Lower lobe of right lung (tissue), 2 donors: ENCODE results near the gene GAGE13. TPM values are rescaled to one million over a fixed set of nuclear protein-coding genes. Genes with fewer than 3 reads are reported as not detected.
"Not testable (repeated sequence)": the region's sequence is repeated elsewhere in the genome, so short reads cannot be mapped to it uniquely, and the experiment has no call there.

Experiments
- ATAC-seq, 2 donors: fragments of 200-7000 bp; cut with Tn5 transposase; one replicate each; pipeline ENCODE4 v1.9.1; 2020 to 2022; ENCODE audit warnings: mild to moderate bottlenecking in 2 of 2, moderate library complexity in 2 of 2
- DNase-seq: peaks from one replicate; pipeline ENCODE4 v3.0.0-alpha.2; 2020
- H3K27ac ChIP-seq: fragments of 200-600 bp; one replicate; pipeline ENCODE4 v1.8.0; 2022
- H3K27me3 ChIP-seq: fragments of 200-600 bp; one replicate; pipeline ENCODE4 v1.8.0; 2022; ENCODE audit warnings: low read depth
- H3K36me3 ChIP-seq: fragments of 200-600 bp; one replicate; pipeline ENCODE4 v1.8.0; 2022; ENCODE audit warnings: mild to moderate bottlenecking
- H3K4me1 ChIP-seq: fragments of 200-600 bp; one replicate; pipeline ENCODE4 v1.8.0; 2022
- H3K4me3 ChIP-seq: fragments of 200-600 bp; one replicate; pipeline ENCODE4 v1.8.0; 2022; ENCODE audit warnings: mild to moderate bottlenecking
- H3K9me3 ChIP-seq: fragments of 200-600 bp; one replicate; pipeline ENCODE4 v1.8.0; 2022
- CTCF ChIP-seq: fragments of 200-600 bp; IDR thresholded peaks from one replicate; pipeline ENCODE4 v1.8.0; 2022; ENCODE audit warnings: antibody characterized with exemption, mild to moderate bottlenecking
- intact Hi-C: fragments of 100-400 bp; cut with DNase I; formaldehyde crosslinking; loops from one replicate; pipeline ENCODE4 v1.11.0; 2022
- long read RNA-seq: library from polyadenylated mRNA; unstranded; transcript quantifications from one replicate; pipeline ENCODE4 v2.0.0, GENCODE V29; 2021
- total RNA-seq: library from RNA; stranded (reverse); fragmentation: NEBNext Ultra II Directional; extraction: Animal tissue kit (Norgen Biotek cat#: 25700); gene quantifications from one replicate; pipeline ENCODE4 v1.2.1, GENCODE V29; 2021
- donor health status: DM: no; HTN: yes; CAD: no; lungs with severe emphysema.

Gene GAGE13
- not detected for total RNA-seq
- long read RNA-seq: 0 reads

GRCh38 chrX:49331282-49331681 lies at the start of gene GAGE13:
Gene GAGE13, plus strand, starts transcription at chrX:49331582. Its CDS starts 1,156 bp downstream, at chrX:49332738.
- H3K9me3 ChIP-seq: not testable (repeated sequence)

GRCh38 chrX:49282647-49283011 lies 48.8 kb upstream of the GAGE13 start:
- H3K36me3 ChIP-seq: no peaks in the 10 kb centered on the region
- no peak for TF ChIP-seq CTCF
- H3K9me3 ChIP-seq: no peaks in the 10 kb centered on the region
- H3K4me3 ChIP-seq: no peak overlapping the region
- no peak for DNase-seq
- no peak overlapping the region for H3K27ac ChIP-seq
- H3K4me1 ChIP-seq: no peaks in the 10 kb centered on the region
- no peak for ATAC-seq
- intact Hi-C loops: no loop called here
- no peaks in the 10 kb centered on the region for H3K27me3 ChIP-seq

More at GRCh38 chrX:49331282-49331681, at the start of gene GAGE13:
- H3K27ac ChIP-seq, ATAC-seq, H3K27me3 ChIP-seq, H3K4me1 ChIP-seq, intact Hi-C loops, H3K36me3 ChIP-seq, DNase-seq, H3K4me3 ChIP-seq: not testable (repeated sequence)

DNA sequence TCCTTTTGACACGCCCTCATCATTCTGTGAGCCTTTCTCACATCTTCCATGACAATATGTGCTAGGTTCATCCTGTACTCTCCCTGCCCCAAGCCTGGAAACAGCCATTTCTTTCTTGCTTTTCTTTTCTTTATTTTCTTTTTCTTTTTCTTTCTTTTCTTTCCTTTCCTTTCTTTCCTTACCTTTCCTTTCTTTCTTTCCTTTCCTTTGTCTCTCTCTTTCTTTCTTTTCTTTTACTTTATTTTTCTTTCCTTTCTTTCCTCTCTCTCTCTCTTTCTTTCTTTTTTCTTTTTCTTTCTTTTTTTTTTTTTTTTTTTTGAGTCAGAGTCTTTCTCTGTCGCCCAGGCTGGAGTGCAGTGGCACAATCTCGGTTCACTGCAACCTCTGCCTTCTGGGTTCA lies 47.2 kb upstream of the GAGE13 start:
- intact Hi-C loops: no loop called here
- no peak for TF ChIP-seq CTCF

GRCh38 chrX:49286136-49286535 lies 45.2 kb upstream of the GAGE13 start:
- ATAC-seq: no peak
- no peak for DNase-seq

More for the DNA sequence above, 47.2 kb upstream of the GAGE13 start:
- Histone ChIP-seq H3K4me1 (no peaks in the 10 kb centered on the region), H3K36me3 (no peaks in the 10 kb centered on the region), H3K27ac (no peak overlapping the region), H3K27me3 (no peaks in the 10 kb centered on the region), H3K9me3 (no peaks in the 10 kb centered on the region), H3K4me3 (no peak overlapping the region)
- no peak for DNase-seq
- ATAC-seq: no peak

DNA sequence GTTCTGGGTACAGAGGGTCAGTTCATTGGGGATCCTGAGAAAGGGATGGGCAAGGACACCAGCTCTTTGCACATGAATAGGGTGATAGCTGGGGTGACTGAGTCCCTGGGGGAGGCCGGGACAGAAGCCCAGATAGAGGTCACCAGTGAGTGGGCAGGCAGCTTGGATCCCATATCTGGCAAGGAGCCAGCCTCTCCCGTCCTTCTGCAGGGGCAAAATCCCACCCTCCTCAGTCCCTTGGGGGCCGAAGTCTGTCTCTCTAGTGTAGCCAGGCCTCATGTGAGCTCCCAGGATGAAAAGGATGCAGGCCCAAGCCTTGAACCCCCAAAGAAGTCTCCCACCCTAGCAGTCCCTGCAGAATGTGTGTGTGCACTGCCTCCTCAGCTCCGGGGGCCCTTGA lies 44.8 kb upstream of the GAGE13 start:
- H3K36me3 ChIP-seq: no peaks in the 10 kb centered on the region
- no peak for TF ChIP-seq CTCF
- no peak overlapping the region for H3K27ac ChIP-seq
- DNase-seq: no peak
- H3K9me3 ChIP-seq: no peaks in the 10 kb centered on the region
- no peak overlapping the region for H3K4me3 ChIP-seq
- no peaks in the 10 kb centered on the region for H3K27me3 ChIP-seq
- intact Hi-C loops: no loop called here
- H3K4me1 ChIP-seq: no peaks in the 10 kb centered on the region
- ATAC-seq: no peak

More at GRCh38 chrX:49286136-49286535, 45.2 kb upstream of the GAGE13 start:
- H3K36me3 ChIP-seq: no peaks in the 10 kb centered on the region
- intact Hi-C loops: no loop called here
- no peaks in the 10 kb centered on the region for H3K9me3 ChIP-seq
- H3K27me3 ChIP-seq: no peaks in the 10 kb centered on the region
- H3K4me3 ChIP-seq: no peak overlapping the region
- H3K27ac ChIP-seq: no peak overlapping the region
- TF ChIP-seq CTCF: no peak
- no peaks in the 10 kb centered on the region for H3K4me1 ChIP-seq

DNA sequence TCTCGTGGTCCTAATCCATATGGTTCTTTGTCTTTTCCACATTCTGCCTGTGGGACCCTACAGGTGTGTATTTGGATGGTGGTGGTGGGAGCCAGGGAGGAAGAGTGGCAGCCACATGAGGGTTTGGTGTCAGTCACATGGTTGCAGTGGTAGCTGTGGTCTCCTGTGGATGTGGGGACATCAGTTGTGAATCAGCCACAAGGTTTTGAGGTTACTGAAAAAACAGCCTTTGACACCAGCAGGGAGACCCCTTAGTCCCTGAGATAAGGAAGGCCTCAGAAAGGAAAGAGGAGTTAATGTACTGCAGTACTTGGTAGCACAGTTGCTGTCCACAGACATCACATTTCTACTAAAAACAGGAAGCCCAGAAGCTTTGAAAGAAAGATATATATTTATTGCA lies 43.7 kb upstream of the GAGE13 start:
- no peaks in the 10 kb centered on the region for H3K36me3 ChIP-seq
- intact Hi-C loops: no loop called here
- DNase-seq: no peak
- no peaks in the 10 kb centered on the region for H3K9me3 ChIP-seq
- no peak overlapping the region for H3K27ac ChIP-seq
- TF ChIP-seq CTCF: no peak
- no peak for ATAC-seq
- no peak overlapping the region for H3K4me3 ChIP-seq
- no peaks in the 10 kb centered on the region for H3K4me1 ChIP-seq
- no peaks in the 10 kb centered on the region for H3K27me3 ChIP-seq
